K562 (cell line): ENCODE results near the gene FAM83B.

Experiments used
- GABPA ChIP-seq: fragments of 200-800 bp; sonication (Bioruptor generic); conservative IDR thresholded peaks from 2 replicates; pipeline ENCODE4 v1.6.1; 2016; ENCODE audit warnings: low read depth, missing genetic modification characterization, missing compliant biosample characterization
- POLR2A ChIP-seq: fragments of 450-650 bp; conservative IDR thresholded peaks from 2 replicates; pipeline ENCODE4 v1.6.1; 2016
- PREB ChIP-seq: sonication (generic); formaldehyde crosslinking; IDR thresholded peaks from 2 replicates; pipeline ENCODE4 v1.8.1; 2023; ENCODE audit warnings: mild to moderate bottlenecking, missing genetic modification reagents
- ZBTB43 ChIP-seq: sonication (generic); formaldehyde crosslinking; IDR thresholded peaks from 2 replicates; pipeline ENCODE4 v1.8.0; 2023; ENCODE audit warnings: mild to moderate bottlenecking, missing genetic modification reagents

GRCh38 chr6:54916858-54917257 lies 70.3 kb downstream of the FAM83B start:
- no peak for TF ChIP-seq POLR2A
- no peak for TF ChIP-seq ZBTB43 (CRISPR knock-in tag)
- TF ChIP-seq GABPA (tag): no peak
- TF ChIP-seq PREB (CRISPR knock-in tag): no peak
